ENCODE results near the gene KREMEN1. TPM values are rescaled to one million over a fixed set of nuclear protein-coding genes. Genes with fewer than 3 reads are reported as not detected.

The KREMEN1 gene
- total and polyA plus RNA-seq, 12 donors = 4.3 to 58.7 (median 27.8) TPM

DNA sequence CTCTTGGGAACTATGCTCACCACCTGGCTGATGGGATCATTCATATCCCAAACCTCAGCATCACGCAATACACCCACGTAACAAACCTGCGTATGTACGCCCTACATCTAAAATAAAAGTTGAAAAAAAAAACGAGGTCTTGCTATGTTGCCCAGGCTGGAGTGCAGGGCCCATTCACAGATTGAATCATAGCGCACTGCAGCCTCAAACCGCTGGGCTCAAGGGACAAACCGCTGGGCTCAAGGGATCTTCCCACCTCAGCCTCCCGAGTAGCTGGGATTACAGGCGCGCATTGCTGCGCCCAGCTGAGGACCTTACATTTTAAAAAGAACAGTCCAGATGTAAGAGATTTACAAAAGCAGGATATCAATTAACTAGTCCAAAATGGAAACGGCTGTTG is 91.0 kb downstream of the KREMEN1 start:
- Histone ChIP-seq H3K4me3 (no peak overlapping the region), H3K9me3 (replicated peaks in 1 of 3) (no peaks in the 10 kb centered on the region), H3K27ac (no peak overlapping the region), H3K4me1 (replicated peaks in 1 of 2) (no peaks in the 10 kb centered on the region), H3K27me3 (no peaks in the 10 kb centered on the region), H3K36me3 (replicated peaks in 1 of 2) (no peaks in the 10 kb centered on the region)
- no peak for DNase-seq
- whole genome bisulfite sequencing, 4 donors = 89 to 93% (median 91%) methylated on average over 13 of the region's 13 CpGs
- intact Hi-C loops (cut with DNase I) = no loop called here
- TF ChIP-seq POLR2A (IDR thresholded peaks at IDR 0.05) = no peak
- TF ChIP-seq, protein P1, sequence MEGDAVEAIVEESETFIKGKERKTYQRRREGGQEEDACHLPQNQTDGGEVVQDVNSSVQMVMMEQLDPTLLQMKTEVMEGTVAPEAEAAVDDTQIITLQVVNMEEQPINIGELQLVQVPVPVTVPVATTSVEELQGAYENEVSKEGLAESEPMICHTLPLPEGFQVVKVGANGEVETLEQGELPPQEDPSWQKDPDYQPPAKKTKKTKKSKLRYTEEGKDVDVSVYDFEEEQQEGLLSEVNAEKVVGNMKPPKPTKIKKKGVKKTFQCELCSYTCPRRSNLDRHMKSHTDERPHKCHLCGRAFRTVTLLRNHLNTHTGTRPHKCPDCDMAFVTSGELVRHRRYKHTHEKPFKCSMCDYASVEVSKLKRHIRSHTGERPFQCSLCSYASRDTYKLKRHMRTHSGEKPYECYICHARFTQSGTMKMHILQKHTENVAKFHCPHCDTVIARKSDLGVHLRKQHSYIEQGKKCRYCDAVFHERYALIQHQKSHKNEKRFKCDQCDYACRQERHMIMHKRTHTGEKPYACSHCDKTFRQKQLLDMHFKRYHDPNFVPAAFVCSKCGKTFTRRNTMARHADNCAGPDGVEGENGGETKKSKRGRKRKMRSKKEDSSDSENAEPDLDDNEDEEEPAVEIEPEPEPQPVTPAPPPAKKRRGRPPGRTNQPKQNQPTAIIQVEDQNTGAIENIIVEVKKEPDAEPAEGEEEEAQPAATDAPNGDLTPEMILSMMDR (IDR thresholded peaks at IDR 0.05) = no peak

DNA sequence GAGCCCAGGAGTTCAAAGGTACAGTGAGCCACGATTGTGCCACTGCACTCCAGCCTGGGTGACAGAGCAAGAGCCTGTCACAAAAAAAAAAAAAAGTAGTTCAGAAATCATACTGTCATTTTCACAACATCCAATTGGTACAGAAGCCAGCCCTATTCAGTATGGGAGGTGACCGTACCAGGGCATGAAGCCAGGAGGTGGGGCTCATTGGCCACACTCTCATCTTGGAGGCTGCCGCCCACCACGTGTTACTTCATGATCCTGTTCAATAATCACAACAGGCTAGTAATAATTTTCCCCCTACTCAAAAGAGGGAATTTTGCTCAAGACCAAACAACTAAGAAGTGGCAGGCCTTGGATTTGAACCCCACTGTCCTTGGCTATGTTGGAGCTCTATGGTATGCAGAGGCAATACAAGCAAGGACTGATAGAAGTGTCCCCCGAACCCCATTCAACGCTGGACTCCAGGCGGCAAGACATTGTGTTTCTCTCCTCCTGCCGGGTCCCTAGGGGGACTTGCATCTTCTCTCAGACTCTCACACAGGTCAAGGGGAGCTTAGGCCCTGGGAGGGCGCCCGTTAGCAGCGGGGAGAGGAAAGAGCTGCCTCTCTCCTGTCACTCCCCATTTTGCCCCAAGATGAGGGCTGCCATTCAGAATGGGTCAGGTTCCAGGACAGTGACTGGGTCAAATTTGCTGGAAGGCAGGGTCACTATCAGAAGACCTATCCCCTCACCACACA is 92.7 kb downstream of the KREMEN1 start:
- H3K9me3 ChIP-seq (replicated peaks in 1 of 3) = no peaks in the 10 kb centered on the region
- no peaks in the 10 kb centered on the region for H3K4me1 ChIP-seq (replicated peaks in 1 of 2)
- H3K36me3 ChIP-seq (replicated peaks in 1 of 2) = no peaks in the 10 kb centered on the region
- DNase-seq = no peak
- H3K4me3 ChIP-seq = no peak overlapping the region
- 73 to 88% (median 81%) methylated on average over 4 to 11 of the region's 11 CpGs for WGBS, 4 donors
- TF ChIP-seq POLR2A (IDR thresholded peaks at IDR 0.05) = no peak
- TF ChIP-seq, protein P1 (IDR thresholded peaks at IDR 0.05) = no peak
- H3K27ac ChIP-seq = no peak overlapping the region
- intact Hi-C loops (cut with DNase I) = no loop called here
- H3K27me3 ChIP-seq = no peaks in the 10 kb centered on the region

DNA sequence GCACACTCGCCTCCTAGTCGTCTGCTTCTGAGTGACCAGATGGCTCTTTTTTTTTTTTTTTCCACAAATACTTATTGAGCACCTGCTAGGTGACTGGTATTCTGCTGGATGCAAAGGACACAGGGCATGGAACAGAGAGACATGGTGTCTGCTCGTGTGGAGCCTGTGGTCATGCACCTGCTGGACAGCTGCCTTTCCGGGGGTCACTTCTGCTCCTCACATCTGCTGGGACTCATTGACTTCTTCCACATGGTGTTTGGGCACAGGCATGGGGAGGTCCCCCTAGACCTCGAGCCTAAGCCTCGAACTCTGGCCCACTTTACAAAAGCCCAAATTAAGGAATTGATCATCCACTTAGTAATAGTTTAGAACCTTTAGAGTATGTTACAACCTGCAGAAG is 93.3 kb downstream of the KREMEN1 start:
- no peak for DNase-seq
- Histone ChIP-seq H3K9me3 (replicated peaks in 1 of 3) (no peaks in the 10 kb centered on the region), H3K27ac (no peak overlapping the region), H3K4me1 (replicated peaks in 1 of 2) (no peaks in the 10 kb centered on the region), H3K36me3 (replicated peaks in 1 of 2) (no peaks in the 10 kb centered on the region), H3K4me3 (no peak overlapping the region), H3K27me3 (no peaks in the 10 kb centered on the region)
- intact Hi-C loops (cut with DNase I) = no loop called here
- TF ChIP-seq, protein P1 (IDR thresholded peaks at IDR 0.05) = no peak
- TF ChIP-seq POLR2A (IDR thresholded peaks at IDR 0.05) = no peak
- WGBS, 4 donors = 81 to 93% (median 85%) methylated on average over 6 of the region's 6 CpGs

DNA sequence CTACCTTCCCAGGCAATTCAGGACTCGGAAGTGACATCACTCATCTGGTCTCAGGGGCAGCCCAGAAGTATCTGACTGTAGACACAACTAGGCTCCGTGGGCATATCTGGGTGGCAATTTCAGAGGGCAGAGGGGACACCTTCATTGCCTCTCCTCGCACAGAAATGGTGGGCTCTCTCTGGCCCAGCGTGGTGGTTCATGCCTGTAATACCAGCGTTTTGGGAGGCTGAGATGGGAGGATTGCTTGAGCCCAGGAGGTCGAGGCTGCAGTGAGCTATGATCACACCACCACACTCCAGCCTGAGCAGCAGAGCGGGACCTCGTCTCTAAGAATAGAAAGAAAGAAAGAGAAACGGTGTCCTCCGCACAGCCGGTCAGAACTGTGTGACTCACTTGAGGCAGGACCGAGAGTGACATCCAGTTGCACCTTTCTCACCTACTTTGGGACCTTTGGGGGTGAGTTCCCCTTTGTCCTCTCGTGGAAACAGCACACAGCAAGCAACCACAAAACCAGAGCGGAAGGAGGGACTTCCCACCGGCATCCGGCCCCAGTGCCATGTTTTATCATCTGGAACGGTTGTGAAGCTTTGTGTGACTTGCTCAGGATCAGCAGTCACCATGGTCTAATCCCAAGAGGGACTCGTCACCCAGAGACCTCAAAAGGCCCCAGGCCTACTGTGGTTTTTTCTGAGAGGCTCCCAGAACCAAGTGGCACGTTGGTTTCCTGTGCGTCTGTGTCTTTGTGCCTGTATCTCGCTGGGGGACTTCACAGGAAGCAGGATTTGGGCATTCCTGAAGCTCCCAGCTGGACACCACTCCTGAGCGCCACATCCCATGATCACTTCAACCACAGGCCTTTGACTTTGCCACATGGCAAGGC is 94.4 kb downstream of the KREMEN1 start:
- Histone ChIP-seq H3K9me3 (replicated peaks in 1 of 3) (no peaks in the 10 kb centered on the region), H3K27ac (no peak overlapping the region), H3K36me3 (replicated peaks in 1 of 2) (no peaks in the 10 kb centered on the region), H3K27me3 (no peaks in the 10 kb centered on the region), H3K4me3 (no peak overlapping the region), H3K4me1 (replicated peaks in 1 of 2) (no peaks in the 10 kb centered on the region)
- TF ChIP-seq, protein P1 (IDR thresholded peaks at IDR 0.05) = no peak
- TF ChIP-seq POLR2A (IDR thresholded peaks at IDR 0.05) = no peak
- WGBS, 4 donors = 75 to 90% (median 81%) methylated on average over 21 to 22 of the region's 22 CpGs
- intact Hi-C loops (cut with DNase I) = no loop called here
- DNase-seq = no peak
